Transverse colon (tissue), 3 donors: ENCODE measurements around the gene GPR52.

Source experiments
- CTCF ChIP-seq, 5 experiments: fragments of 200-600 bp in 3 of 5; fragments of 450-650 bp in 2 of 5; sonication (generic) in 3 of 5; IDR thresholded peaks; 1 replicate in 2 of 5; 2 replicates in 3 of 5; pipeline ENCODE4 v1.5.1; 2016 to 2017; ENCODE audit warnings: antibody characterized with exemption in 5 of 5, inconsistent platforms in 3 of 5, mild to moderate bottlenecking in 2 of 5, moderate library complexity in 1 of 5
- EP300 ChIP-seq: sonication (generic); formaldehyde crosslinking; IDR thresholded peaks from one replicate; pipeline ENCODE4 v1.6.1; 2017; ENCODE audit warnings: antibody characterized with exemption, low read depth
- POLR2A ChIP-seq: fragments of 450-650 bp; IDR thresholded peaks from one replicate; pipeline ENCODE4 v1.6.1; 2016; ENCODE audit warnings: antibody characterized with exemption, mild to moderate bottlenecking, moderate library complexity

GRCh38 chr1:174466607-174467006, 18.8 kb downstream of the GPR52 start:
- no peak for TF ChIP-seq CTCF (IDR thresholded peaks at IDR 0.05)
- no peak for TF ChIP-seq POLR2A
- no peak for TF ChIP-seq EP300
